H9 (cell line): ENCODE measurements around the gene PALM3. TPM values are rescaled to one million over a fixed set of nuclear protein-coding genes. Genes with fewer than 3 reads are reported as not detected.

Source experiments
- DNase-seq: peaks from one replicate; pipeline ENCODE4 v3.0.0-alpha.2; 2017
- H2AFZ ChIP-seq: one replicate; pipeline ENCODE4 v1.6.1; 2013; ENCODE audit warnings: mild to moderate bottlenecking, low read length, control low read depth, moderate library complexity
- H2AK5ac ChIP-seq: 2 replicates; pipeline ENCODE4 v1.6.1; 2013; ENCODE audit warnings: low read length, control low read depth, mixed read lengths; ENCODE audit not compliant: insufficient read length
- H2BK120ac ChIP-seq: one replicate; pipeline ENCODE4 v1.6.1; 2013; ENCODE audit warnings: low read depth, mild to moderate bottlenecking, low read length, control low read depth, inconsistent platforms; ENCODE audit not compliant: poor library complexity, severe bottlenecking
- H2BK12ac ChIP-seq: 2 replicates; pipeline ENCODE4 v1.6.1; 2013; ENCODE audit warnings: low read length, control low read depth, mixed read lengths, low read depth; ENCODE audit not compliant: insufficient read length
- H2BK15ac ChIP-seq: 2 replicates; pipeline ENCODE4 v1.6.1; 2013; ENCODE audit warnings: low read depth, low read length, control low read depth
- H2BK20ac ChIP-seq: one replicate; pipeline ENCODE4 v1.6.1; 2013; ENCODE audit warnings: low read depth, mild to moderate bottlenecking, low read length, control low read depth, inconsistent platforms; ENCODE audit not compliant: poor library complexity, severe bottlenecking
- H2BK5ac ChIP-seq: 2 replicates; pipeline ENCODE4 v1.6.1; 2013; ENCODE audit warnings: low read length, control low read depth, mixed read lengths; ENCODE audit not compliant: insufficient read length
- H3K14ac ChIP-seq: 2 replicates; pipeline ENCODE4 v1.6.1; 2013; ENCODE audit warnings: low read length, control low read depth; ENCODE audit not compliant: insufficient read depth
- H3K18ac ChIP-seq: 2 replicates; pipeline ENCODE4 v1.6.1; 2013; ENCODE audit warnings: low read depth, mild to moderate bottlenecking, mixed read lengths, low read length, control low read depth; ENCODE audit not compliant: insufficient read length
- H3K23ac ChIP-seq: 2 replicates; pipeline ENCODE4 v1.6.1; 2013; ENCODE audit warnings: low read length, control low read depth, mixed read lengths, low read depth; ENCODE audit not compliant: insufficient read length
- H3K23me2 ChIP-seq: 2 replicates; pipeline ENCODE4 v1.6.1; 2013; ENCODE audit warnings: low read depth, mild to moderate bottlenecking, mixed read lengths, low read length, control low read depth; ENCODE audit not compliant: insufficient read length, poor library complexity, severe bottlenecking
- H3K27ac ChIP-seq: 2 replicates; pipeline ENCODE4 v1.5.1; 2013; ENCODE audit warnings: low read length, control low read depth, mixed read lengths, low read depth; ENCODE audit not compliant: insufficient read length
- H3K27me3 ChIP-seq: 2 replicates; pipeline ENCODE4 v1.6.1; 2013; ENCODE audit warnings: low read length, control low read depth, inconsistent platforms; ENCODE audit not compliant: insufficient read depth
- H3K4ac ChIP-seq: 2 replicates; pipeline ENCODE4 v1.6.1; 2013; ENCODE audit warnings: low read depth, mild to moderate bottlenecking, control low read depth, inconsistent platforms, low read length, moderate library complexity
- H3K4me1 ChIP-seq: 2 replicates; pipeline ENCODE4 v1.6.1; 2013; ENCODE audit warnings: low read length, control low read depth, inconsistent platforms; ENCODE audit not compliant: insufficient read depth
- H3K4me2 ChIP-seq: 2 replicates; pipeline ENCODE4 v1.6.1; 2013; ENCODE audit warnings: low read length, control low read depth, mixed read lengths; ENCODE audit not compliant: insufficient read length, insufficient read depth
- H3K56ac ChIP-seq: 2 replicates; pipeline ENCODE4 v1.6.1; 2013; ENCODE audit warnings: low read depth, mild to moderate bottlenecking, mixed read lengths, low read length, control low read depth; ENCODE audit not compliant: insufficient read length
- H3K79me1 ChIP-seq: 2 replicates; pipeline ENCODE4 v1.6.1; 2013; ENCODE audit warnings: low read depth, mild to moderate bottlenecking, moderate library complexity, low read length, control low read depth, inconsistent platforms; ENCODE audit not compliant: insufficient read depth, poor library complexity, severe bottlenecking
- H3K79me2 ChIP-seq: 2 replicates; pipeline ENCODE4 v1.6.1; 2013; ENCODE audit warnings: low read length, control low read depth, inconsistent platforms; ENCODE audit not compliant: insufficient read depth
- H3K9ac ChIP-seq: 2 replicates; pipeline ENCODE4 v1.6.1; 2013; ENCODE audit warnings: low read length, control low read depth, mixed read lengths; ENCODE audit not compliant: insufficient read length; ENCODE audit errors: extremely low read depth
- H3K9me3 ChIP-seq: one replicate; pipeline ENCODE4 v1.6.1; 2013; ENCODE audit warnings: low read depth, low read length, inconsistent platforms; ENCODE audit not compliant: control insufficient read depth
- H3T11ph ChIP-seq: one replicate; pipeline ENCODE4 v1.6.1; 2013; ENCODE audit warnings: mild to moderate bottlenecking, low read length, control low read depth, inconsistent platforms
- H4K20me1 ChIP-seq: one replicate; pipeline ENCODE4 v1.6.1; 2013; ENCODE audit not compliant: control insufficient read depth, insufficient read length, insufficient read depth
- H4K5ac ChIP-seq: 2 replicates; pipeline ENCODE4 v1.6.1; 2013; ENCODE audit warnings: low read depth, mild to moderate bottlenecking, mixed read lengths, low read length, control low read depth; ENCODE audit not compliant: insufficient read length
- H4K8ac ChIP-seq: replicated peaks from 2 replicates; pipeline ENCODE4 v1.6.1; 2013; ENCODE audit warnings: low read length, control low read depth, mixed read lengths, low read depth; ENCODE audit not compliant: insufficient read length
- H4K91ac ChIP-seq: 2 replicates; pipeline ENCODE4 v1.6.1; 2013; ENCODE audit warnings: low read depth, mild to moderate bottlenecking, moderate library complexity, mixed read lengths, low read length, control low read depth; ENCODE audit not compliant: insufficient read length
- H3K27ac Mint-ChIP-seq, 3 experiments: 2 replicates in 2 of 3; 3 replicates in 1 of 3; pipeline ENCODE4 v1.8.0; 2020 to 2021; ENCODE audit warnings: mixed read lengths in 3 of 3, mild to moderate bottlenecking in 1 of 3, moderate library complexity in 1 of 3
- H3K27me3 Mint-ChIP-seq: 2 replicates; pipeline ENCODE4 v1.8.0; 2021; ENCODE audit warnings: low read depth, mild to moderate bottlenecking, moderate library complexity, mixed read lengths
- H3K36me3 Mint-ChIP-seq, 3 experiments: 2 replicates in 2 of 3; 3 replicates in 1 of 3; pipeline ENCODE4 v1.8.0; 2020 to 2021; ENCODE audit warnings: low read depth in 3 of 3, mixed read lengths in 3 of 3; ENCODE audit not compliant: insufficient read depth in 1 of 3
- H3K4me1 Mint-ChIP-seq, 2 experiments: 2 replicates each; pipeline ENCODE4 v1.8.0; 2020; ENCODE audit warnings: mixed read lengths in 2 of 2
- H3K4me3 Mint-ChIP-seq, 2 experiments: 2 replicates in 1 of 2; 3 replicates in 1 of 2; pipeline ENCODE4 v1.8.0; 2020 to 2021; ENCODE audit warnings: mild to moderate bottlenecking in 2 of 2, mixed read lengths in 2 of 2, moderate library complexity in 1 of 2
- H3K9me3 Mint-ChIP-seq, 2 experiments: 2 replicates in 1 of 2; 3 replicates in 1 of 2; pipeline ENCODE4 v1.8.0; 2020; ENCODE audit warnings: mild to moderate bottlenecking in 2 of 2, mixed read lengths in 2 of 2, moderate library complexity in 1 of 2
- WGBS: extraction: QIAGEN DNeasy Blood & Tissue Kit; methylation state at CpG from one replicate; pipeline ENCODE4 v1.1.7; 2013; ENCODE audit warnings: missing lambda C conversion rate, low lambda C conversion rate, mixed read lengths; ENCODE audit not compliant: insufficient read length; ENCODE audit errors: extremely low coverage; 5-methylcytosine and 5-hydroxymethylcytosine counted together
- total RNA-seq: library from RNA; stranded (reverse); gene quantifications from 2 replicates; pipeline ENCODE4 v1.2.1, GENCODE V29; 2021
- TF ChIP-seq, protein P1 (sequence below): fragments of 200-600 bp; sonication (generic); conservative IDR thresholded peaks from 3 replicates; pipeline ENCODE4 v1.8.0; 2021; ENCODE audit warnings: antibody characterized with exemption, mild to moderate bottlenecking

Gene PALM3
- total RNA-seq, 1 experiment from 2014 or later, result 11.5 TPM

DNA sequence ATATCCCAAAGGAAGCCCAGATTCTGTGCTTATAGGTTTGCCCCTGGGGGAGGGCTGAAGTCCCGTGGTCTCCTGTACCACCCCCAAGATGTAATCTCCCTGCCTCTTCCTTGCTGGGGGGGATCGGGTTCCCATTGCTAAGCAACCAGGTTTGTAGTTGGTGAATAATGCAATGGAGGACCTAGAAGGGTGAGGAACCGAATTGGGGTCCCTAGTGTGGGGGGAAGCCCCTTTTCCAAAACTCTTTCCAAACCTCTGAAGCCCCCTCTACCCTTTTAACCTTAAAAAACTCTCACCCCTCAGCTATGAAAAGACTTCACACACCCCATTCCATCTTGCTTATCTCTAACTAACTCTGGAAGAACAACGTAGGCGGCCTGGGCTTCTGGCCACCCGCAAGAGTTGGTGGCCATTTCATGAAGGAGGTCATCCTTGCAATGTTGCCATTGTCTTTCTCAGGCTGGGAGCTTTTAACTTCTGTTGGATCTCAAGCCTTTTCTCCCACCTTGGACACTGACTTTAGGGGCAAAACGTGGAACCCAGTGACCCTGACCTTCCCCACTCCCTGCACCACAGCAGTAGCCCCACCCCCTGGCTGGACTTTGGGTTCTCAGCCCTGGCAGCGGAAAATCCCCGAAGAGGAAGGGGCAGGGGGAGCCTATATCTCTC lies 661 bp downstream of the PALM3 start:
- no peak overlapping the region for H3T11ph ChIP-seq
- no peaks in the 10 kb centered on the region for H3K36me3 Mint-ChIP-seq
- no peak overlapping the region for H2BK20ac ChIP-seq
- H2AFZ ChIP-seq, result no peak overlapping the region
- peaks cover 6% of the 10 kb centered on the region for H3K23me2 ChIP-seq
- H3K9ac ChIP-seq, result no peak overlapping the region
- no peak overlapping the region for H2BK120ac ChIP-seq
- no CpG with 5 or more reads among the region's 9 CpGs for WGBS
- H3K18ac ChIP-seq, result no peak overlapping the region
- H3K27ac ChIP-seq, result no peak overlapping the region
- H3K4me1 ChIP-seq, result no peaks in the 10 kb centered on the region; the same call in 1 of the 2 replicates
- no peaks in the 10 kb centered on the region for H4K20me1 ChIP-seq
- no peaks in the 10 kb centered on the region; a peak in 1 of 5 replicates for H3K9me3 Mint-ChIP-seq
- no peak overlapping the region for H2AK5ac ChIP-seq
- H3K79me2 ChIP-seq, result no peaks in the 10 kb centered on the region
- H2BK12ac ChIP-seq, result no peak overlapping the region
- no peak overlapping the region for H4K5ac ChIP-seq
- no peak overlapping the region for H4K91ac ChIP-seq
- H3K79me1 ChIP-seq, result no peaks in the 10 kb centered on the region
- no peak overlapping the region; a peak in 1 of 7 replicates for H3K27ac Mint-ChIP-seq
- H2BK15ac ChIP-seq, result no peak overlapping the region
- no peak for DNase-seq
- no peak overlapping the region for H3K4me2 ChIP-seq
- H3K56ac ChIP-seq, result no peak overlapping the region
- no peak overlapping the region for H3K4ac ChIP-seq
- no peak overlapping the region for H3K14ac ChIP-seq
- peaks cover 43% of the 10 kb centered on the region for H3K27me3 Mint-ChIP-seq
- H3K4me3 Mint-ChIP-seq, result no peak overlapping the region
- peaks cover 9 to 23% of the 10 kb centered on the region in 2 experiments for H3K4me1 Mint-ChIP-seq
- no peak overlapping the region for H2BK5ac ChIP-seq
- no peaks in the 10 kb centered on the region for H3K9me3 ChIP-seq
- peaks cover 8% of the 10 kb centered on the region for H3K27me3 ChIP-seq
- TF ChIP-seq, protein P1, sequence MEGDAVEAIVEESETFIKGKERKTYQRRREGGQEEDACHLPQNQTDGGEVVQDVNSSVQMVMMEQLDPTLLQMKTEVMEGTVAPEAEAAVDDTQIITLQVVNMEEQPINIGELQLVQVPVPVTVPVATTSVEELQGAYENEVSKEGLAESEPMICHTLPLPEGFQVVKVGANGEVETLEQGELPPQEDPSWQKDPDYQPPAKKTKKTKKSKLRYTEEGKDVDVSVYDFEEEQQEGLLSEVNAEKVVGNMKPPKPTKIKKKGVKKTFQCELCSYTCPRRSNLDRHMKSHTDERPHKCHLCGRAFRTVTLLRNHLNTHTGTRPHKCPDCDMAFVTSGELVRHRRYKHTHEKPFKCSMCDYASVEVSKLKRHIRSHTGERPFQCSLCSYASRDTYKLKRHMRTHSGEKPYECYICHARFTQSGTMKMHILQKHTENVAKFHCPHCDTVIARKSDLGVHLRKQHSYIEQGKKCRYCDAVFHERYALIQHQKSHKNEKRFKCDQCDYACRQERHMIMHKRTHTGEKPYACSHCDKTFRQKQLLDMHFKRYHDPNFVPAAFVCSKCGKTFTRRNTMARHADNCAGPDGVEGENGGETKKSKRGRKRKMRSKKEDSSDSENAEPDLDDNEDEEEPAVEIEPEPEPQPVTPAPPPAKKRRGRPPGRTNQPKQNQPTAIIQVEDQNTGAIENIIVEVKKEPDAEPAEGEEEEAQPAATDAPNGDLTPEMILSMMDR, result no peak
- no peak overlapping the region for H4K8ac ChIP-seq
- no peak overlapping the region for H3K23ac ChIP-seq
